Measurements from ENCODE around the gene KRT15. TPM values are rescaled to one million over a fixed set of nuclear protein-coding genes. Genes with fewer than 3 reads are reported as not detected.

KRT15 gene
- total RNA-seq, 2 experiments from 2014 or later: not detected

GRCh38 chr17:41486316-41486715 lies 32.4 kb downstream of the KRT15 start:
- intact Hi-C loops (cut with DNase I, micrococcal nuclease): loop anchor here in 1 of 2 experiments (1.0 to 2.0 kb wide), 2 partner anchors 62 to 162 kb away; no protein-coding TSS in a partner anchor
- Mint-ChIP-seq H3K27ac (no peak overlapping the region), H3K4me3 (no peak overlapping the region), H3K9me3 (ENCODE audit: low read depth) (no peaks in the 10 kb centered on the region), H3K27me3 (no peaks in the 10 kb centered on the region), H3K4me1 (peaks cover 8% of the 10 kb centered on the region), H3K36me3 (ENCODE audit: low read depth) (no peaks in the 10 kb centered on the region)
- ATAC-seq (no peak), DNase-seq (no peak)
- ChIA-PET POLR2A (no interaction called here), CTCF (interaction anchor here (0.6 to 1.6 kb wide), 3 partner anchors 9 to 279 kb away, joined by 3 to 6 read pairs (median 4); no protein-coding TSS in a partner anchor)

- no peak overlapping the region for H3K27ac Mint-ChIP-seq
- no peak overlapping the region for H3K4me3 Mint-ChIP-seq
- POLR2A ChIA-PET: interaction anchor here (0.8 kb wide), 1 partner anchor 143 kb away, joined by 4 read pairs; no protein-coding TSS in a partner anchor
- H3K36me3 Mint-ChIP-seq (ENCODE audit: low read depth): no peaks in the 10 kb centered on the region
- no peak for ATAC-seq
- intact Hi-C loops (cut with DNase I, micrococcal nuclease): no loop called here
- CTCF ChIA-PET: interaction anchor here (0.8 to 1.1 kb wide), 3 partner anchors 10 to 65 kb away, joined by 3 to 5 read pairs (median 4); no protein-coding TSS in a partner anchor
- H3K27me3 Mint-ChIP-seq: no peaks in the 10 kb centered on the region
- peaks cover 3% of the 10 kb centered on the region for H3K4me1 Mint-ChIP-seq
- no peak for DNase-seq
- no peaks in the 10 kb centered on the region for H3K9me3 Mint-ChIP-seq (ENCODE audit: low read depth)
Observed at GRCh38 chr17:41484920-41485904, 33.5 kb downstream of the KRT15 start.

- Mint-ChIP-seq H3K36me3 (ENCODE audit: low read depth) (no peaks in the 10 kb centered on the region), H3K27ac (no peak overlapping the region), H3K27me3 (no peaks in the 10 kb centered on the region), H3K9me3 (ENCODE audit: low read depth) (no peaks in the 10 kb centered on the region), H3K4me3 (no peak overlapping the region), H3K4me1 (no peaks in the 10 kb centered on the region)
- CTCF ChIA-PET: interaction anchor here (1.0 to 1.1 kb wide), 2 partner anchors 11 to 66 kb away, joined by 3 to 5 read pairs; no protein-coding TSS in a partner anchor
- ATAC-seq (no peak), DNase-seq (no peak)
- intact Hi-C loops (cut with DNase I, micrococcal nuclease): no loop called here
- POLR2A ChIA-PET: interaction anchor here (0.8 kb wide), 1 partner anchor 144 kb away, joined by 4 read pairs; no protein-coding TSS in a partner anchor
Observed at GRCh38 chr17:41483991-41484826, 34.5 kb downstream of the KRT15 start.

GRCh38 chr17:41483531-41483930 lies 35.2 kb downstream of the KRT15 start:
- CTCF ChIA-PET: no interaction called here
- intact Hi-C loops (cut with DNase I, micrococcal nuclease): no loop called here
- no peaks in the 10 kb centered on the region for H3K9me3 Mint-ChIP-seq (ENCODE audit: low read depth)
- no peak overlapping the region for H3K27ac Mint-ChIP-seq
- H3K4me1 Mint-ChIP-seq: no peaks in the 10 kb centered on the region
- H3K36me3 Mint-ChIP-seq (ENCODE audit: low read depth): no peaks in the 10 kb centered on the region
- POLR2A ChIA-PET: no interaction called here
- no peaks in the 10 kb centered on the region for H3K27me3 Mint-ChIP-seq
- no peak for DNase-seq
- H3K4me3 Mint-ChIP-seq: no peak overlapping the region
- no peak for ATAC-seq

GRCh38 chr17:41481036-41481435 lies 37.7 kb downstream of the KRT15 start, which contains the start of gene KRT35:
Gene KRT35 (minus strand): TSS chr17:41481151. CDS start chr17:41481097, 54 bp downstream.
- Mint-ChIP-seq H3K36me3 (ENCODE audit: low read depth) (no peaks in the 10 kb centered on the region), H3K4me3 (no peak within 1 kb of the TSS), H3K9me3 (ENCODE audit: low read depth) (no peaks in the 10 kb centered on the region), H3K4me1 (no peaks in the 10 kb centered on the region), H3K27ac (no peak within 1 kb of the TSS), H3K27me3 (no peaks in the 10 kb centered on the region)
- POLR2A ChIA-PET: no interaction called here
- CTCF ChIA-PET: no interaction called here
- intact Hi-C loops (cut with DNase I, micrococcal nuclease): no loop called here
- DNase-seq (no peak), ATAC-seq (no peak)

GRCh38 chr17:41480581-41480980 lies 38.1 kb downstream of the KRT15 start:
- H3K9me3 Mint-ChIP-seq (ENCODE audit: low read depth): no peaks in the 10 kb centered on the region
- DNase-seq (no peak), ATAC-seq (no peak)
- no peaks in the 10 kb centered on the region for H3K27me3 Mint-ChIP-seq
- intact Hi-C loops (cut with DNase I, micrococcal nuclease): no loop called here
- H3K27ac Mint-ChIP-seq: no peak overlapping the region
- H3K36me3 Mint-ChIP-seq (ENCODE audit: low read depth): no peaks in the 10 kb centered on the region
- ChIA-PET CTCF (interaction anchor here (1.1 kb wide), 1 partner anchor 68 kb away, joined by 3 read pairs; no protein-coding TSS in a partner anchor), POLR2A (no interaction called here)
- no peaks in the 10 kb centered on the region for H3K4me1 Mint-ChIP-seq
- H3K4me3 Mint-ChIP-seq: no peak overlapping the region

- H3K36me3 Mint-ChIP-seq (ENCODE audit: low read depth): no peaks in the 10 kb centered on the region
- H3K4me3 Mint-ChIP-seq: no peak overlapping the region
- no peaks in the 10 kb centered on the region for H3K27me3 Mint-ChIP-seq
- intact Hi-C loops (cut with DNase I, micrococcal nuclease): no loop called here
- no peaks in the 10 kb centered on the region for H3K9me3 Mint-ChIP-seq (ENCODE audit: low read depth)
- H3K4me1 Mint-ChIP-seq: no peaks in the 10 kb centered on the region
- H3K27ac Mint-ChIP-seq: no peak overlapping the region
- no peak for ATAC-seq
- no peak for DNase-seq
- ChIA-PET CTCF (interaction anchor here (1.1 kb wide), 1 partner anchor 68 kb away, joined by 3 read pairs; no protein-coding TSS in a partner anchor), POLR2A (no interaction called here)
Observed at GRCh38 chr17:41480136-41480535, 38.6 kb downstream of the KRT15 start.

- no peak for DNase-seq
- POLR2A ChIA-PET: no interaction called here
- ATAC-seq: no peak
- H3K27ac Mint-ChIP-seq: no peak overlapping the region
- no peaks in the 10 kb centered on the region for H3K27me3 Mint-ChIP-seq
- H3K4me1 Mint-ChIP-seq: no peaks in the 10 kb centered on the region
- no peak overlapping the region for H3K4me3 Mint-ChIP-seq
- CTCF ChIA-PET: interaction anchor here (0.6 to 1.2 kb wide), 5 partner anchors 9 to 176 kb away, joined by 3 to 5 read pairs (median 3); no protein-coding TSS in a partner anchor
- no peaks in the 10 kb centered on the region for H3K36me3 Mint-ChIP-seq (ENCODE audit: low read depth)
- no peaks in the 10 kb centered on the region for H3K9me3 Mint-ChIP-seq (ENCODE audit: low read depth)
- intact Hi-C loops (cut with DNase I, micrococcal nuclease): no loop called here
Observed at GRCh38 chr17:41478237-41478636, 40.5 kb downstream of the KRT15 start.

GRCh38 chr17:41476866-41477815 lies 41.5 kb downstream of the KRT15 start:
- DNase-seq: no peak
- Mint-ChIP-seq H3K4me3 (no peak overlapping the region), H3K9me3 (ENCODE audit: low read depth) (no peaks in the 10 kb centered on the region), H3K27me3 (no peaks in the 10 kb centered on the region), H3K4me1 (no peaks in the 10 kb centered on the region), H3K36me3 (ENCODE audit: low read depth) (no peaks in the 10 kb centered on the region), H3K27ac (no peak overlapping the region)
- ChIA-PET CTCF (interaction anchor here (0.9 to 1.2 kb wide), 3 partner anchors 8 to 60 kb away, joined by 3 read pairs; no protein-coding TSS in a partner anchor), POLR2A (interaction anchor here (0.6 kb wide), 1 partner anchor 783 kb away, joined by 4 read pairs; no protein-coding TSS in a partner anchor)
- intact Hi-C loops (cut with DNase I, micrococcal nuclease): no loop called here
- ATAC-seq: no peak

GRCh38 chr17:41475421-41475820 lies 43.3 kb downstream of the KRT15 start:
- Mint-ChIP-seq H3K4me1 (no peaks in the 10 kb centered on the region), H3K27me3 (peaks cover 2% of the 10 kb centered on the region), H3K4me3 (no peak overlapping the region), H3K9me3 (ENCODE audit: low read depth) (no peaks in the 10 kb centered on the region), H3K27ac (no peak overlapping the region), H3K36me3 (ENCODE audit: low read depth) (no peaks in the 10 kb centered on the region)
- CTCF ChIA-PET: interaction anchor here (1.2 kb wide), 1 partner anchor 24 kb away, joined by 4 read pairs; no protein-coding TSS in a partner anchor
- POLR2A ChIA-PET: no interaction called here
- intact Hi-C loops (cut with DNase I, micrococcal nuclease): no loop called here
- no peak for DNase-seq
- ATAC-seq: no peak
